Uterus (tissue), 4 donors: Measurements from ENCODE around the gene RAB27A. TPM values are rescaled to one million over a fixed set of nuclear protein-coding genes. Genes with fewer than 3 reads are reported as not detected.

Experiments
- DNase-seq, 2 donors: peaks; one replicate each; pipeline ENCODE4 v3.0.0-alpha.2; 2019 to 2020
- H3K27ac ChIP-seq, 2 donors: fragments of 200-600 bp; sonication (generic); 1 replicate in 1 of 2; 2 replicates in 1 of 2; pipeline ENCODE4 v1.5.1; 2016 to 2018
- H3K27me3 ChIP-seq, 2 donors: fragments of 200-600 bp; sonication (generic); one replicate each; pipeline ENCODE4 v1.5.1; 2018 to 2019; ENCODE audit warnings: control low read depth in 1 of 2
- H3K36me3 ChIP-seq, 2 donors: fragments of 200-600 bp; sonication (generic); one replicate each; pipeline ENCODE4 v1.5.1; 2019; ENCODE audit warnings: control low read depth in 1 of 2
- H3K4me1 ChIP-seq, 2 donors: fragments of 200-600 bp; sonication (generic); one replicate each; pipeline ENCODE4 v1.5.1; 2018 to 2019; ENCODE audit warnings: control low read depth in 1 of 2
- H3K4me3 ChIP-seq, 2 donors: fragments of 200-600 bp; sonication (generic); 1 replicate in 1 of 2; 2 replicates in 1 of 2; pipeline ENCODE4 v1.5.1; 2018 to 2019; ENCODE audit warnings: mild to moderate bottlenecking in 1 of 2
- H3K9me3 ChIP-seq, 2 donors: fragments of 200-600 bp; sonication (generic); one replicate each; pipeline ENCODE4 v1.5.1; 2019; ENCODE audit warnings: control low read depth in 1 of 2
- CTCF ChIP-seq, 4 experiments: fragments of 200-600 bp in 2 of 4; fragments of 450-650 bp in 2 of 4; sonication (generic) in 2 of 4; IDR thresholded peaks; one replicate each; pipeline ENCODE4 v1.5.1; 2016 to 2019; ENCODE audit warnings: antibody characterized with exemption in 4 of 4, mild to moderate bottlenecking in 2 of 4, moderate library complexity in 1 of 4
- POLR2A ChIP-seq, 2 donors: fragments of 450-650 bp; IDR thresholded peaks; one replicate each; pipeline ENCODE4 v1.6.1; 2016; ENCODE audit warnings: antibody characterized with exemption in 2 of 2, mild to moderate bottlenecking in 1 of 2, moderate library complexity in 1 of 2
- intact Hi-C: fragments of 100-400 bp; cut with DNase I; formaldehyde crosslinking; loops from one replicate; pipeline ENCODE4 v1.15.1; 2023; ENCODE audit warnings: low total_unique reads
- total RNA-seq, 4 donors: library from RNA; depleted of rRNA in 3 of 4; stranded (reverse); fragments of >200 nt in 3 of 4; gene quantifications; one replicate each; pipeline versions ENCODE4 v1.1.0 to v1.2.4, GENCODE V29; 2014 to 2023
- donor health status: DM: yes; HTN: yes; CAD: no.

Gene RAB27A
- 10 to 100 TPM in 3 of 4 donors, 1 to 10 TPM in 1; 6.4 to 32.9 (median 16.5) TPM for total RNA-seq

DNA sequence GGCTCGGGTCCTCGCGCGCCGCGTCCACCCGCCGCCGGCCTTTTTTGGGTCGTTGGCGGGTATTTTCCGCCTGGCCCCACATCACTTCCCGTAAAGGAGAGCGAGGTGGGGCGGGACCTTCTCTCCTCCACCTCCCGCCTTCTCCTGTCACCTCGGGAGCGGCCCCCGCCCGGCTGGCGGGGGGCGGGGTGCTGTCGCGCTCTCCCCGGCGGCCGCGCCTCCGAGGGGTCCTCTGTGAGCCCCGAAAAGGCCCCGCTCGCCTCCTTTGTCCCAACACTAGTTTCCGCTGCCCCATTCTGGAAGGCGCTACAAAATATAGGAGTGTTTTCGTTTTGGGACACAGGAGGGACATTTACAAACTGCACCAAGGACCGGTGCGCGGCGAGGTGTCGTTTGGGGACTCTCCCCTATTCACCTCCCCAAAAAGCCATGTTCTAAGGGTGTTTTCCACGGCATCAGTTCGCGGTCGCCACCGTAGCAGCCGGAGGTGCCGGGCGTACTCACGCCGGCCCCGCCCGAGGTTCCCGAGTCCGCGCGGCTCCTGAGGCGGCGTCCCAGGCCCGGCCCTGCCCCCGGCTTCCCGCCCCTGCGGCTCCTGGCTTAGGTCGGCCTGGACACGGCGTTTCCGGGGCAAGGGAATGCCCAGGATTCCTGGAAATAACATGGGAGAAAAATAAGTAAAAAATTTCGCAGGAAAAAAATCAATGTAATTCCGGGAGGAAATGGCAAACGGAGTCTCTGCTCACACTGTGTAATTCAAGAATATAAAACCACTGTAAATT, at the start of gene RAB27A:
Gene RAB27A (minus strand): TSS at position 68 of the 782 bp plus-strand sequence. CDS start 54,879 bp downstream, outside the sequence.
- DNase-seq, result peak; percentile 69 to 72
- TF ChIP-seq POLR2A (IDR thresholded peaks at IDR 0.05) (peak; percentile 34 to 41), CTCF (IDR thresholded peaks at IDR 0.05) (peak in 1 of 4 experiments; percentile 9)
- H3K36me3 ChIP-seq, result no peaks in the 10 kb centered on the region

DNA sequence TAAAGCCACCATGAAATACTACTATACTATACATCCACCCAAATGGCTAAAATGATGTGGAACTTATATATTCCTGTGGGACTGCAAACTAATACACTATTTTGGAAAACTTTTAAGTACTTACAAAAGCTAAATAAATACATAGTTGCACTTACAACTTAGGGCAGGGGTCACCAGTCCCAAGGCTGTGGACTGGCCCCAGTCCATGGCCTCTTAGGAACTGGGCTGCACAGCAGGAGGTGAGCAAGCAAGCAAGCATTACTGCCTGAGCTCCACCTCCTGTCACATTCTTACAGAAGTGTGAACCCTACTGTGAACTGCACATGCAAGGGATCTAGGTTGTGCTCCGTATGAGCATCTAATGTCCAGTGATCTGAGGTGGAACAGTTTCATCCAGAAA, 47.5 kb upstream of the RAB27A start:
- Histone ChIP-seq H3K4me1 (no peaks in the 10 kb centered on the region), H3K4me3 (no peak overlapping the region), H3K36me3 (no peaks in the 10 kb centered on the region), H3K27ac (no peak overlapping the region), H3K9me3 (no peaks in the 10 kb centered on the region), H3K27me3 (no peaks in the 10 kb centered on the region)
- TF ChIP-seq POLR2A (IDR thresholded peaks at IDR 0.05) (no peak), CTCF (IDR thresholded peaks at IDR 0.05) (no peak)
- no peak for DNase-seq
- intact Hi-C loops, result no loop called here

More for the DNA sequence above, at the start of gene RAB27A:
- intact Hi-C loops, result loop anchor here (2.0 kb wide), 1 partner anchor 73 kb away; no protein-coding TSS in a partner anchor
- Histone ChIP-seq H3K27me3 (no peaks in the 10 kb centered on the region), H3K27ac (peak within 1 kb of the TSS; percentile 88 to 92), H3K4me3 (peak within 1 kb of the TSS; percentile 57 to 72), H3K9me3 (no peaks in the 10 kb centered on the region), H3K4me1 (no peaks in the 10 kb centered on the region)

DNA sequence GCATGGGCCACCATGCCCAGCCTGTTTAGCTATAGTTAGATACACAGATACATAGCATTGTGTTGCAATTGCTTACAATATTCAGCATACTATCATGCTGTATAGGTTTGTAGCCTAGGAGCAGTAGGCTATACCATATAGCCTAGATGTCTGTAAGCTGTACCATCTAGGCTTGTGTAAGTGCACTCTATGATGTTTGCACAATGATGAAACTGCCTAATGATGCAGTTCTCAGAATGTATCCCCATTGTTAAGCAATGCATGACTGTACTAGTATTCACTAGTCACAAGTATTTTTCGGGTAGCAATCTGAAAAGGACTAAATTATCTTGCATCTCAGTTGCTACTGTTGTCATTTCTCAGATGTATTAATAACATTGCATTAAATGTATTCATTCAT, 45.4 kb upstream of the RAB27A start:
- Histone ChIP-seq H3K4me3 (no peak overlapping the region), H3K4me1 (no peaks in the 10 kb centered on the region), H3K27ac (no peak overlapping the region), H3K27me3 (no peaks in the 10 kb centered on the region), H3K9me3 (no peaks in the 10 kb centered on the region), H3K36me3 (no peaks in the 10 kb centered on the region)
- intact Hi-C loops, result no loop called here
- no peak for DNase-seq
- TF ChIP-seq CTCF (IDR thresholded peaks at IDR 0.05) (no peak), POLR2A (IDR thresholded peaks at IDR 0.05) (no peak)

DNA sequence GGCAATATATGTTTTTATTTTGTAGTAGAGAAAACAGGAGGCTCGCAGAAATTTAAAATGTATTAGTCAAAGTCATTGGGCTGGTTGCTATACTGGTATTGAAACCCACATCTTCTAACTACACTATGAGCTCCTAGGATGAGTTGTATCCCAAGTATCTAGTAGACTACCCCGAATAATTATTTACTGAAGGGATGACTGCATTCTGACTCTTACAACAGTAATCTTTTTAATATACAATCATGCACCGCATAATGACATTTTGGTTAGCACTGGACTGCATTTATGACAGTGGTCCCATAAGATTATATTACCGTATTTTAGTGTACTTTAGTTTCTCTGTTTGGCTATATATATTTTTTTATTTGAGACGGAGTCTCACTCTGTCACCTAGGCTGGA, 44.8 kb upstream of the RAB27A start:
- Histone ChIP-seq H3K4me3 (no peak overlapping the region), H3K36me3 (no peaks in the 10 kb centered on the region)
- intact Hi-C loops, result no loop called here

More for the DNA sequence above, 44.8 kb upstream of the RAB27A start:
- DNase-seq, result no peak
- H3K4me1 ChIP-seq, result no peaks in the 10 kb centered on the region
- no peaks in the 10 kb centered on the region for H3K27me3 ChIP-seq
- H3K9me3 ChIP-seq, result no peaks in the 10 kb centered on the region
- H3K27ac ChIP-seq, result no peak overlapping the region
- TF ChIP-seq POLR2A (IDR thresholded peaks at IDR 0.05) (no peak), CTCF (IDR thresholded peaks at IDR 0.05) (no peak)
